GM19395 (cell line): ENCODE measurements around the gene YBEY.

Source experiments
- ATAC-seq: cut with Tn5 transposase; IDR thresholded peaks from one replicate; pipeline ENCODE4 v1.9.1; 2021; ENCODE audit warnings: mild to moderate bottlenecking, moderate library complexity; ENCODE audit not compliant: unreplicated experiment

Gene YBEY

DNA sequence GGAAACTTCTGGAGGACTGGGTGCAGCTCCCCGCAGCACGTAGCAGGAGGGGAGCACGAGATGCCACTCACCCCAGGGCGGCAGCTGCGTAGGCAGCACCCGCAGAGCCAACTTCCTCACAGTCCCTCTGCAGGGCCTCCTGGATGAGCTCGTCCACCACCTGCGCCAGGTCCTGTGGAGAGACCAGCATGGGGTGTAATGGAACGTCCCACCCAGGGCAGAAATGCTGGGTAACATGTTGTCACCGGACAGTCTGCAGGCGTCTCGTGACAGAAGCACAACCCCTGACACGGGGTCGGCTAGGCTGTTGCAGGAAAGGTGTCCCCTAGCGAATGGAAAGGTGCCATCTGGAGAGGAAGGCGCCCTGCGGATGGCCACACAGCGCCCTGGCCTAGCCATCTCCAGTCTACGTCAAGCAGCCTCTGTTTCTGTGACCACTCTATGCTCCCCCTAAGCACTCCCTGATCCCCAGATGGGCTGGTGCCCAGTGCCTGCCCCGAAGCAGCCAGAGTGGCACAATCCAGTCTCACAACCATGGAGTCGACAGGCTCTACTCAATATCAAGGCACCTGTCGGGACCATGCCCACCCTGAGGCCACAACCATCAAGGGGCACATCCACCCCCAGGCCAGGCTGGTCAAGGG, 22.0 kb upstream of the YBEY start:
- no peak for ATAC-seq

DNA sequence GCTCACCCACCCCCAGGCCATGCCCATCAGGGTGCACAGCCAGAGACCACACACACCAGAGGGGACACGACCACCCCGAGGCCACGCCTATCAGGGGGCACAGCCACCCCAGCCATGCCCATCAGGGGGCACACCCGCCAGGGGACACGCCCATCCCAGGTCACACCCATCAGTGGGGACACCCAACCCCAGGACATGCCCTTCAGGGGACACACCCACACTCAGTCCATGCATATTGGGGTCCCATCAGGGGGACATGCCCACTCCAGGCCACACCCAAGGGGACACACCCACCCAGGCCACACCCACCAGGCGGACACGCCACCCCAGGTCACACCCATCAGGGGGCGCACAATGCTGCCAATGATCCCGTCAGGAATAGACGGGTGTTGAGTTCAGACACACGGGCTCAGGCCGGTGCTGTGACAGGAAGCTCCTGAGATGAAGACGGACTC, 21.4 kb upstream of the YBEY start:
- no peak for ATAC-seq

DNA sequence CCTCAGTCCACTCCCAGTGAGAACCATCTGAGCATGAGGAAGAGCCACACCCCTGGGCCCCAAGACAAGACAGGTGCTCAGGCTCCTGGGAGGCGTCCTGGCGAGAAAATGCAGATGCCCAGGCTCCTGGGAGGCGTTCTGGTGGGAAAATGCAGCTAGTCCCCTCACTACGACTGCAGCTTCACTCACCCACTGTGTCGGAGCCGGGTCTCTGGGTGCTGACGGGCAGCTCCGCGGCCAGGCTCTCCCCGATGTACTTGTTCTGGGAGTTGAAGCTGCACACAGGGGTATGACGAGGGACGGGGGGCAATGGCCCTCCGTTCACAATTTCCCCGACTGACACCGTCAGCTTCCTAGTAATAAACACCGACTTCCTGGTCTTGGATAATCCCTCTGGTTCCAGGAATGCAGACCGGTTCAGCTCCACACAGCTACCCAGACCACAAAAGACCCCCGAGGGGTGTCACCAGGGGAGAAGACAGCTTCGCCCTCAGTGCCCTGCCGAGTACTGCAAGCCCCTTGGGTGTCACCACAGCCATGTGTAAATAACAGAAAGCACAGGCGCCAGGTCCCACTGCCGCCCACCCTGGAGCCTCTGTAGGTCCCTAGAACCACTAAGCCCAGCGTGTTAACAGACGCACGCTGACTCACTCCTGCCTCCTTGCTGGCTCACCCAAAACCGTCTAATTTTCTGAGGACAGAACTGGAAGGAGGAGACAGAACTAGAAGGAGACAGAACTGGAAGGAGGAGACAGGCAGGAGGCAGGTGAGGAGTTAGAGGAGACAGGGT, 20.2 kb upstream of the YBEY start:
- no peak for ATAC-seq

DNA sequence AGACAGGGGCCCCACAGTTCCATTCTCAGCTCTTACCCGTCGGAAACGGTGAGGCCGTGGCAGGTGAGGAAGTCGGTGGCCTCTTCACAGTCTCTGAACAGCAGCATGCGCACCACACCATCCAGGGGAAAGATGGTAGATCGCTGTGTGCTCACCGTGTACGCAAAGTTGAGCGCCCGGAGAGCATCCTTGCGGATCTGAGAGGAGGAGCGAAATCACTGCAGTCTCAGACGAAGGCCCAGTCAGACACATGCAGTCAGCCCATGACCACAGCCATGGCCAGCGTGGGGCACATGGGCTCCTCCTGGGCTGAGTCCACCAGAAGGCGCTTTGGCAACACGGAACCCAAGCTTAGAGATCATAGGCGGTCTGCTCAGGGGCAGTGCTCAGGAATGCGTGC, 19.2 kb upstream of the YBEY start:
- no peak for ATAC-seq

DNA sequence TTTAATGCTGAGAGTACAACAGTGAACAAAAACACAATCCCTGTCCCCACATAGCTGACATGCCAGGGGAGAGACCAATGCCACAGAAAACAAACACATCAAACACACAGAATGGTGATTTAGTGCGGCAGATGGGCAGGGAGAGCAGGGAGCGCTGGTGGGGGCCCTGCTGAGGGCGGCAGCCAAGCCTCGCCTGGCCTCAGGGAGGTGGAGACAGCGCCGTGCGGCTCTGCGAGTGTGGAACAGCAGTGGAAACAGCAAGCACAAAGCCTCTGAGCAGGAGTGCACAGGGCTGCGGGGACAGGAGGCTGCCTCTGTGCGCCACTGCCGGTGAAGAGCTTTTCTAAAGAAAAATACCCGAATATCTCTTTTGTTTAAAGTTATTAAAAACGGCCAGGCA, 17.8 kb upstream of the YBEY start:
- ATAC-seq: no peak

DNA sequence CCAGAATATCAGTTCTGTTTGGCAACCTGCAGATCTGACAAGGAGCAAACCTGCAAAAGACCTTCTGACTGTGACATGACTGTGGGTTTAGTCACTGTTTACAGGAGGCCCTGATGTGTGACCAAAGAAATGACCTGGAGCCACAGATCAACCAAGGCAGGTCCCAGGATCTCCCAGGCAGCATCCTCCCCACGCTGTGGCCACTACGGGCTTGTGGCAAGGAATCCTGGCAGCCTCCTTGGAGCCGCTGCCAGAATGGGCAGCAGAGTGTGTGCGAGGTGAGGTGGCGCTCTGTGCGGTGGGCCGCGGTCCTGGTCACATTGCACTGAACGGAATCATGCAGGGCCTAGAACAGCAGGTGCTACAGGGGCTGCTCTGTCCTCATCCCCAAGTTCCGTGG, 16.7 kb upstream of the YBEY start:
- ATAC-seq: no peak

DNA sequence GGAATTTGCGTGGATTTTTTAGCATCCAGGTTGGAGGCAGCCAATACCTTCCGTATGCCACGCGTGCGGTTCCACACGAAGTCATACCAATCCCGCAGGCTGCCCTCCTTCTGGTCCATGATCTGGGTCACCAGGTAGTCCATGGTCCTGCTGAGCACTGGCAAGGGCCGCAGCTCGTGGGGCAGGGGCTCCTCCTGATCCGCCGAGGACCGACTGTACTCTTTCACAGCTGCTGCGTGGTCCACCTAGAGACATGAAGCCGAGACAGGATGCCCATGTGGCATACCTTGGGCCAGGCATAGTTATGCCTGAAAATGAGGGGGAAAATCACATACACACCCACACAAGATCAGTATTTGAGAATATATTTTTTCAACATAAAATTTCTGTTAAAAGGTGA, 12.8 kb upstream of the YBEY start:
- ATAC-seq: no peak

DNA sequence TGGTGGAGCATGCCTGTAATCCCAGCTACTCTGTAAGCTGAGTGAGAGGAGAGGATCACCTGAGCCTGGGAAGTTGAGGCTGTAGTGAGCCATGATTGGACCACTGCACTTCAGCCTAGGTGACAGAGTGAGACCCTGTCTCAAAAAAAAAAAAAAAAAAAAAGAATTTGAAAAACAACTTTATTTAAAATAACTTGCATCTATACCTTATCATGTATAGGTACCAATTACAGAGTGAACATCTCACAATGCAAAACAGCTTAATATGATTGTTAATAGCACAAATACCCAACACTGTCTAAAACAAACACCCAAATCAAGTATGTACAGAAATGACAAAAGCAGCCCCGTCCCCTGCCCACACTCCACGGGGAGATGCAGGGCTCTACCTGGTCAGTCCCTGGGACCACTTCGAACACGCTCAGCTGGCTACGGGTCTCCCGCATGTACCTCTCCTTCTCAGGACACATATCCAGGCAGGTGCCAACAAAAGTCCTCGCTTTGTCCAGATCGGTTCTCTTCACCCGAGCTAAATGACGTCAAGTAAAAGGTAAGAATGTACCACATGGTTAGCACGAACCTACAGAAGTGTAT, 11.2 kb upstream of the YBEY start:
- ATAC-seq: no peak

DNA sequence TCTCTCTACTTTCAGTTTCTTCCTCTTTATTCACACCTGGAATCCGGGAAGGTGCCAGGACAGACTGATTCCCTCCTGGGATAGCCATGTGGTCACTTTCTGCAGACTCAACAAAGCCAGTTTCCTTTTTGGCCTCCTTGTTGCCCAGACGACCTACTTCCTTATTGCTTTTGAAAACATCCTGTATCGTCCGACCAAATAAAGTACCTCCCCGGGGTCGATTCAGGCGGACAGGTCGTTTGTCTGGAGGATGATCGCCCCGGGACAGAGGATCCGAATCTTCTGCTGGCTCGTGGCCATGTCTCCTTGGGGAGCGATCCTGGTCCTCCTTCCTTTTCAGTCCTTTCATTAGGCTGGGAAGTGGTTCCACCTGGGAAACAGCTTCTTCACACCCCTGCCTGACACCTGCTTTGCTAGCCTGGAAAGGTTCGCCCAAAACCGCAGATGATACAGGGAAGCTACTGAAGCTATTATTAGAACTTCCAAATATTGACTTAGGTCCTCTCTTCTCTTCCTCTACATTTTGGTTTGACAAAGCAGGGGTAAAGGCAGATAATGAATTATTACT, 2.0 kb upstream of the YBEY start:
- ATAC-seq: no peak

DNA sequence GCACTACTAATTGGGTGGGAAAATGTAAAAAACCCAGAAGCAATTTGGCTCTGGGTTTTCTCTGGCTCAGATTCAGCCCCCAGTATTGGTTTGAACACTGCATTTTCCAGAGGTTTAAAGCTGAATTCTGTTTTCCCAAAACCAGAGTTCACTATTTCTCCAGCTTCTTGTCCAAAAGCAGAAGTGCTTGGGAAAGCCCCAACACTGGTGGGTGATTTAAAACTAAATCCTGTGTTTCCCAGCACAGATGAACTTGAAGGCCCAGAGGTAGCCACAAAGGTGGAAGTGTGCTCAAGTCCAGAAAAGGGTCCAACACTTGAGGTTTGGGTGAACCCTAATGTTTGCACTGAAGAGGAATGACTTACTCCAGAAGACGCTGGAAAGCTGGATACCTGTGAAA, 1.4 kb upstream of the YBEY start:
- no peak for ATAC-seq

DNA sequence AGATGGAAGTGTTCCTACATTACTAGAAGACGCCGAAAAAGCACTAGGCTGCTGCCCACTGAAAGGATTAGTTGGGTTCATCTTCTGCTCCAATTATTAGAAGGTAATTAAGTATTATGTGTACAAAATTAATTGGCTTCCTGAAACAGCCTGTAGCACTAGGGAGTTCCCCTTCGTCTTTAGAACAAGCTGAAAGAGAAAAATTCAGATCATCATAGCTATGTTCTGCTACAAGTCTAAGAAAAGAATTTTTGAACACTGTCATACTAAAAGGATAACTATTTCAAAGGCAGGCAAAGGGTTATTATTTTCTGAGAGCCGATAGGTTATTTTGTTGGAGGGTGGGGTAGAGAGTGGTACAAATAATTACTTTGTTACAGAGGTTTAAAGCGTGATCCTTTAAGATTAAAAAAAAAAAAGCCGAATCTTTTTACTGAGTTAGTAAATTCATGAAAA, 908 bp upstream of the YBEY start, which contains the start of gene MCM3AP:
Gene MCM3AP (minus strand): TSS at position 406 of the 456 bp plus-strand sequence. CDS start 325 bp downstream, at position 81.
- no peak for ATAC-seq

DNA sequence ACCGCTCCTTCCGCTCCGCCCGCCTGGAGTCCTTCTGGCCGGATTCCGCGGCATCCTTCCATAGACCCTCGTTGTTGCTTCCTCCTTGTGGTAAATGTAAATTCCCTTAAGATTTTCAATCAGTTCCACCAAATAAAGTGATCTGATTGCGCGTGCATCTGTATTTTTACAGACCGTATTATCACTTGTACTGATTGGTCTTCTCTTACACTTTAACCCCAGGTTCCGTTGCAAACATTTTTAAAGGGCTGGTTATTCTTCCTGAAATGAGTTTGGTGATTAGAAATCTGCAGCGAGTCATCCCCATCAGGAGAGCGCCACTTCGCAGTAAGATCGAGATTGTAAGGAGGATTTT, 483 bp downstream of the YBEY start:
- no peak for ATAC-seq

DNA sequence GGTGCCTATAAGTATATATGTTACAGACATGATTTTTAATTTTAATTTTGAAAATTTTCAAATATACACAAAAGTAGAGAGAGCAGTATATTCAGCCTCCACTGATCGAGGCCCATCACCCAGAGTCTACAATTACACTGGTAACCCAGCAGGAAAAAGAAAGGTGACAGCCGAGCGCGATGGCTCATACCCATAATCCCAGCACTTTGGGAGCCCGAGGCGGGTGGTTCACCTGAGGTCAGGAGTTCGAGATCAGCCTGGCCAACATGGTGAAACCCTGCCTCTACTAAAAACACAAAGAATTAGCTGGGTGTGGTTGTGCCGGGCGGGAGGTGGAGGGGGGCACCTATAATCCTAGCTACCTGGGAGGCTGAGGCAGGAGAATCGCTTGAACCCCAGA, 1.4 kb downstream of the YBEY start:
- no peak for ATAC-seq

DNA sequence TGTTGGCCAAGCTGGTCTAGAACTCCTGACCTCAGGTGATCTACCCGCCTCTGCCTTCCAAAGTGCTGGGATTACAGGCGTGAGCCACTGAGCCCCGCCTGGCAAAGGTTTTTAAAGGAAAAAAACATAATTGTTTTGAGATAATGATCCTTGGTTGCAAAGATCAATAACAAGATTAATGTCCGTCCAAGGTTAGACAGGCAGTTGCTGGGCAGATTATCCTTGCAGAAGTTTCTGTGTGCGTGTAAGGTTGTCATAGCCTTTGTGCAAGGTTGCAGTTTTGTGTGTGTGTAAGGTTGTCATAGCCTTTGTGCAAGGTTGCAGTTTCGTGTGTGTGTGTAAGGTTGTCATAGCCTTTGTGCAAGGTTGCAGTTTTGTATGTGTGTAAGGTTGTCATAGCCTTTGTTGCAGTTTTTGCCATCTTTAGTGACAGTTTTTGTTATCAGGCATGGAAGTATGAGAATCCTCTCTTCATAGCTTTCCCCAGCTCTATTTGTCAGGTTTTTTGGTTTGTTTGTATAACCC, 3.6 kb downstream of the YBEY start:
- ATAC-seq: no peak

DNA sequence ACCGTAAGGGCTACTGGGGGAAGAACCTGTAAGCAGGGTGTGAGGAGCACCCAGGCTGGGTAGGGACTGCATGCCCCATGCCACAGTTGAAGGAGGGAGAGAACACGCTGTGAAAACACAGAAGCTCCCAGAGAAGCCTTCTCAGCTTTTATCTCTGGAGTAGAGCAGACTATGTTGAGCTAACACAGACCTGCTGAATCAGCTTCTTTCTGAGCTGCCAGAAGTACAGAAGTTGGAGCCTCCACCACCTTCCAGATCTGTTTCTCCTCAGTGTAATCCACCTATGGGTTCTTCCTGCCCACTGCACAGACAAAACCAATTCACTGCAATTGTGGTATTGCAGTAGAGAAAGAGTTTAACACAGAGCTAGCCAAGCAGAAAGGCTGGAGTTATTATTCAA, 5.4 kb downstream of the YBEY start:
- ATAC-seq: no peak

DNA sequence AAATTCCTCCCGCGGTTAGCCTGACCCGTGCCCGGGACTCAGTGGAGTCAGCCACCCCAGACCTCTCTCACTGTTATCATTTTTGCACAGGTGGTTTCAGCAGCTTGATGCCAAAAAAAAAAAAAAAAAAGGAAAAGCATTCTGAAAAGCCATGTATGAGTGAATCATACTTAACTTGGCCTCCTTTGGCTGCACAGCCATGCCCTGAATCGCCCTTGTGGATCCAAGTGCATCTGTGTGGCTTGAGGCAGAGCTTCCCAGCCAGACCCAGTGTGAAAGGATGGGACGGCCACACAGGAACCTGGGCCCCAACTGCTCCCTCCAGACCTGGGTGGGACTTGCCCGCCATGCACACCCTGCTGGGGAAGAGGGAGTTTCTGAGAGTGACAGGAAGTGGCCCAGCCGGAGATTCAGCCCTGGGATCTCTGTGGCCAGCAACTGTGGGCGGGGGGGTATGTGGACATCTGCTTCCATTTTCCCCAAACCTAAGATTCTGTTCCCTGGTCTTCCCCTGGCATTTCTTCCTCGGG, 8.6 kb downstream of the YBEY start:
- ATAC-seq: no peak

DNA sequence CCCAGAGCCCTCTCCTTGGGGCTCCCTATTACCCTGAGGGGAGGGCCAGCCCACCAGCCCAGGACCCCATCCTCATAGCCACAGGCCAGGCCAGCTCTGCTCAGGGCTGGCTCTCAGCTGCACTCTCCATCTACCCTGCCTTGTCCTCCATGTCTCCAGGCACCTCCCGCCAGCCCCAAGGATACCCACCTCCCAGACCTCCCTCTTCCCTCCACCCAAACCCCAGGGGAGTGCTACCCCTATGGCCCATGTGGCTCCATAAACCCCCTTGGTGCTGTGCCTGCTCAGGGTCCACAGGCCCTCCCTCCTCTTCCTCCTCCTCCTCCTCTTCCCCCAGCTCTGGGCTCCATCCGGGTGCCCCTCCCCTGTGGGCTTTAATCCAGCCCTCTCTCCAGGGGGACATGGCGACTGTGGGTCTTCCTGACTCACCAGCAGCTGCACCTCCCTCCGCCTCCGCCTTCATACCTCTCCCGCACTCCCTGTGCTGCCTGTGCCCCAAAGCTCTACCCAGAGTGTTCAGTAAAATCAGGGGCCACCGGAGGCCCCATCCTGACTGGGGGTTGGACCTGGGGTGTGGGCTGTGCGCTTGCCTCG, 9.1 kb downstream of the YBEY start:
- no peak for ATAC-seq

DNA sequence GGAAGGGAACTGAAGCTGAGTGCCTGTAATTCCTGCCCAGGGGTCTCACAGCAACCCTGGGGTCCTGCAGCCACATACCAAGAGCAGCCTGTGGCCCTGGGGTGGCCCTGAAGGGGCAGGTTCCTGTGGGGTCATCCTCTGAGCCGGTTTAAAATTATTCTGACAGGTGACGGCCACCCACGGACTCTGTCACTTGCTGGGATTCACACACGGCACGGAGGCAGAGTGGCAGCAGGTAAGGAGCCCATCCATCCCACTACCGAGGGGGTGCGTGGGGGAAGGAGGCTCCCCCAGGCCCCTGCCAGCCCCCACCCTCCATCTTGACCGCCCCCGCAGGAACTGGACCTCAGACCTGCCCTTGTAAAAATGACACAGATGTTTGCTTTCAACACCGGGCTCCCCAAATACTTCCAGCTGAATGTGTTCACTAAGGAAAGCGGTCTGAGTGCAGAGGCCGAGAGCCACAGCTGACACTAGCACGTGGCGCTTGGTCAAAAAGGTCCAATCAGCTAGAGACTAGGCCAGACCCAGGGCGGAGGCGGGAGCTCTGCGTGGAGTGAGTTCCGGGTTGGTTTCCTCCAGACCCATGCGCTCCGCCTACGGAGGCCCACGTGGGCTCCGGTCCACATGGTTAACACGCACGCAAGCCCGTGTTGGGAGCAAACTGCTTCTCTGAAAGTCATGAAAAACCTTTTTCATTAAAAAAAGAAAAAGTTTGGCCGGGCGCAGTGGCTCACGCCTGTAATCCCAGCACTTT, 10.0 kb downstream of the YBEY start:
- no peak for ATAC-seq

DNA sequence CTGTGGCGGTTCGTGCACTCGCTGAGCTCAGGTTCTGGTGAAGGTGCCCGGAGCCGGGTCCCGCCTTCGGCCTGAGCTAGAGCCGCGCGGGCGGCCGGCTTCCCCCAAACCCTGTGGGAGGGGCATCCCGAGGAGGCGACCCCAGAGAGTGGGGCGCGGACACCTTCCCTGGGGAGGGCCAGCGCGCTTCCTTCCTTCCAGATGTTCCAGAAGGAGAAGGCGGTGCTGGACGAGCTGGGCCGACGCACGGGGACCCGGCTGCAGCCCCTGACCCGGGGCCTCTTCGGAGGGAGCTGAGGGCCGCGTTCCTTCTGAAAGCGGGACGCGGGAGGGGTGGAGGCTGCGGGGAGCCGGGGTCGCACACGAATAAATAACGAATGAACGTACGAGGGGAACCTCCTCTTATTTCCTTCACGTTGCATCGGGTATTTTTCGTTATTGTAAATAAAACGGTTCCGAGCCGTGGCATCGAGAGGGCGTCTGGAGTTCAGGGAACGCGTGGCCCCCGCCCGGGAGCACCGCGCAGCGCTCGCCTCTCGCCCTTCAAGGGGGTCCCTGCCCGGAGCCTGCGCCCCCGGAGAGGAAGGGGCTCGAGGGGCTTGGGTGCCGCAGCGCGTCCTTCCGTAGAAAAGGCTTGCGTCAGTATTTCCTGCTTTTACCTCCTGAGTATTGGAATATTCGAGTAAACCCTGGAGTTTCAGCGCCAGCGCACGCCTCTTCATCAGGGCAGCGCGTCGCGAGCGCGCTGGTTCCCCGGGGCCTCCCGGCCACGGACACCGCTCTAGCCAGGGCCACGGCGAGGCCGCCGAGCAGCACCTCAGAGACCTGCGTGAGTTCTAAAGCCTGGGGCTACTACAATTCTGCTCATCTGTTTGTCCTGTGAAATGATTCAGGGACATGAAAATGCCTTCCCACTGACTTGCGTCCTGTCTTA, 11.5 kb downstream of the YBEY start:
- no peak for ATAC-seq
